Measurements from ENCODE around the gene ZNF8.

The ZNF8 gene

DNA sequence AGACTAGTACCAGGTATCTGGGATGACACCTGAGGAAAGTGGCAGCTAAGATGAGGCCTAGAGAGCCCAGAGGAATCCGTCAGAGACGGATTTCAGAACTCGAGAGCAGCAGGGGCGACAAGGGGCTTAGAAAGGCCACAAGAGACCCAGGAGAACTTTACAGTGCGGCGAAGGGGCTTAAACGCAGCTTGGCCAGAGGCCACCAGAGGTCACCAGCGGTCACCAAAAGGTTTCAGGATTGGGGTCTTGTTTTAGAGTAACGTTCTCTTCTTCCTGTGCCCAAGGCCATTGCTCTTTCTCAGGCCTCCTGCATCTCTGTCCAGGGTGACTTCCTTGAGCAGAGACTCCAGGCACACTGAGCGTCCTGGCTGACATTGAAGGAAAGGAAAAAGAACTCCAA, 50.2 kb downstream of the ZNF8 start:
- TF ChIP-seq, protein P1, sequence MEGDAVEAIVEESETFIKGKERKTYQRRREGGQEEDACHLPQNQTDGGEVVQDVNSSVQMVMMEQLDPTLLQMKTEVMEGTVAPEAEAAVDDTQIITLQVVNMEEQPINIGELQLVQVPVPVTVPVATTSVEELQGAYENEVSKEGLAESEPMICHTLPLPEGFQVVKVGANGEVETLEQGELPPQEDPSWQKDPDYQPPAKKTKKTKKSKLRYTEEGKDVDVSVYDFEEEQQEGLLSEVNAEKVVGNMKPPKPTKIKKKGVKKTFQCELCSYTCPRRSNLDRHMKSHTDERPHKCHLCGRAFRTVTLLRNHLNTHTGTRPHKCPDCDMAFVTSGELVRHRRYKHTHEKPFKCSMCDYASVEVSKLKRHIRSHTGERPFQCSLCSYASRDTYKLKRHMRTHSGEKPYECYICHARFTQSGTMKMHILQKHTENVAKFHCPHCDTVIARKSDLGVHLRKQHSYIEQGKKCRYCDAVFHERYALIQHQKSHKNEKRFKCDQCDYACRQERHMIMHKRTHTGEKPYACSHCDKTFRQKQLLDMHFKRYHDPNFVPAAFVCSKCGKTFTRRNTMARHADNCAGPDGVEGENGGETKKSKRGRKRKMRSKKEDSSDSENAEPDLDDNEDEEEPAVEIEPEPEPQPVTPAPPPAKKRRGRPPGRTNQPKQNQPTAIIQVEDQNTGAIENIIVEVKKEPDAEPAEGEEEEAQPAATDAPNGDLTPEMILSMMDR (IDR thresholded peaks at IDR 0.05; ENCODE audit: low read depth, low read length, missing control alignments) = no peak
- no peak for DNase-seq (ENCODE audit: low read depth)
- no peak overlapping the region for H3K4me3 ChIP-seq (ENCODE audit: low read depth, low read length)
- in situ Hi-C loops (cut with HindIII; ENCODE audit: low sequenced_read_pairs) = no loop called here

DNA sequence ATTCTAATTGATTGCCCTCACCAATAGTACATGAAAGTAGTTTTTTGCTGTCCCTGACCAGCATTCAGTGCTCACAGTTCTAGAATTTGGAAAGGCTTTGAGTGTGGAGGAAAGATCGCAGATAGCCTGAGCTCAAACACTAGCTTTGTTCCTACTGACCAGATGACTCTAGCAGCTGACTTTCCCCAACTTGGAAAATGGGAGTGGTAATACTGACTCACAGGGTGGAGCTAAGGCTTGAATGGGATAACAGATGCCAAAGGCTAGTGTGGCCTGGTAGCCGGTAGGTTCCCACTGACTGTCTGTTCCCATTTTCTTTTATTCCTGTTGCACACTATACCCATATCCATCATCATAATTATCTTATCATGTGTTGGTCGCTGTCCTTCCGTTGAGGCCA, 51.7 kb downstream of the ZNF8 start:
- in situ Hi-C loops (cut with HindIII; ENCODE audit: low sequenced_read_pairs) = no loop called here
- H3K4me3 ChIP-seq (ENCODE audit: low read depth, low read length) = no peak overlapping the region
- no peak for DNase-seq (ENCODE audit: low read depth)
- TF ChIP-seq, protein P1 (IDR thresholded peaks at IDR 0.05; ENCODE audit: low read depth, low read length, missing control alignments) = no peak

DNA sequence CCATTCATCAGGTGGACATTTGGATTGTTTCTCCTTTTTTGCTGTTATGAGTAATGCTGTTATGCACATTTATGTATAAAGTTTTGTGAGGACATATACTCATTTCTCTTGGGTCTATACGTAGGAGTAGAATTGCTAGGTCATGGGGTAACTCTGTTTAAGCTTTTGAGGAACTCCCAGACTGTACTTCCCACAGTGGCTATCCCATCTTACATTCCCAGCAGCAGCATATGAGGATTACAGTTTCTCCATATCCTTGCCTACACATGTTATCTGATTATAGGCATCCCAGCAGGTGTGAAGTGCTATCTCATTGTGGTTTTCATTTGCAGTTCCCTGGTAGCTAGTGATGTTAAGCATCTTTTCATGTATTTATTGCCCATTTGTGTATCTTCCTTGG, 53.9 kb downstream of the ZNF8 start:
- no peak for DNase-seq (ENCODE audit: low read depth)
- in situ Hi-C loops (cut with HindIII; ENCODE audit: low sequenced_read_pairs) = no loop called here
- no peak overlapping the region for H3K4me3 ChIP-seq (ENCODE audit: low read depth, low read length)
- TF ChIP-seq, protein P1 (IDR thresholded peaks at IDR 0.05; ENCODE audit: low read depth, low read length, missing control alignments) = no peak

DNA sequence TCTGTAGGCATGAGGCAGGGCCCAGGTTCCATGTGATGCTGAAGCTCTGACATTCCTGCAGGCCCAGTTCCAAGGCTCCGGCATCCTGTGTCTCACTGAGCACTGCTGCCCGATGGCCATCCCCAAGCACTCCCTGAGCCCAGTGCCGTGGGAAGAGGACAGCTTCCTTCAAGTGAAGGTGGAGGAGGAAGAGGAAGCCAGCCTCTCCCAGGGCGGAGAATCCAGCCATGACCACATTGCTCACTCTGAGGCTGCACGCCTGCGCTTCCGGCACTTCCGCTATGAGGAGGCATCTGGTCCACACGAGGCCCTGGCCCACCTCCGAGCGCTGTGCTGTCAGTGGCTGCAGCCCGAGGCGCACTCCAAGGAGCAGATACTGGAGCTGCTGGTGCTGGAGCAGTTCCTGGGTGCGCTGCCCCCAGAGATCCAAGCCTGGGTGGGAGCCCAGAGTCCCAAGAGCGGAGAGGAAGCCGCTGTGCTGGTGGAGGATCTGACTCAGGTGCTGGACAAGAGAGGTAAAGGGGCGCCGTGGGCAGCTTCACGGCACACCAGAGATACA, 56.0 kb downstream of the ZNF8 start:
- in situ Hi-C loops (cut with HindIII; ENCODE audit: low sequenced_read_pairs) = no loop called here
- TF ChIP-seq, protein P1 (IDR thresholded peaks at IDR 0.05; ENCODE audit: low read depth, low read length, missing control alignments) = no peak
- no peak overlapping the region for H3K4me3 ChIP-seq (ENCODE audit: low read depth, low read length)
- no peak for DNase-seq (ENCODE audit: low read depth)

DNA sequence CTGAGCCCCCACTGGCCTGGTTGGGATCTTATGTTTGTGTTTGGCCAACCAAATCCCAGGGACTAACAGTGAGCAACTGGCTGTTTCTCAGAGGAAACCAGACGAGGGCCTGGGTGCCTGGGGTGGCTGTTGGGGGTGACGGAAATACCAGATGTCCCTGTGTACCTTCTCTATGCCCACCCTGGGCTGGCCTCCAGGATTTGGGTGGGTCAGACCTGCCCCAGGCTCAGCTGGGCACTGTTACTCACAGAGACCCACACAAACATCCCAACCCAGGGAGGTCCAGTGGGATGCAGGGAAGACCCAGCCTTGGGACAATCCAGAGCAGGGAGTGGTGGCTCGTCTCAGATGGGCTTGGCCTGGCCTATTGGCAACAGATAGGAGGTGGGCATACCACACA, 56.9 kb downstream of the ZNF8 start:
- in situ Hi-C loops (cut with HindIII; ENCODE audit: low sequenced_read_pairs) = no loop called here
- no peak for DNase-seq (ENCODE audit: low read depth)
- H3K4me3 ChIP-seq (ENCODE audit: low read depth, low read length) = no peak overlapping the region
- TF ChIP-seq, protein P1 (IDR thresholded peaks at IDR 0.05; ENCODE audit: low read depth, low read length, missing control alignments) = no peak

DNA sequence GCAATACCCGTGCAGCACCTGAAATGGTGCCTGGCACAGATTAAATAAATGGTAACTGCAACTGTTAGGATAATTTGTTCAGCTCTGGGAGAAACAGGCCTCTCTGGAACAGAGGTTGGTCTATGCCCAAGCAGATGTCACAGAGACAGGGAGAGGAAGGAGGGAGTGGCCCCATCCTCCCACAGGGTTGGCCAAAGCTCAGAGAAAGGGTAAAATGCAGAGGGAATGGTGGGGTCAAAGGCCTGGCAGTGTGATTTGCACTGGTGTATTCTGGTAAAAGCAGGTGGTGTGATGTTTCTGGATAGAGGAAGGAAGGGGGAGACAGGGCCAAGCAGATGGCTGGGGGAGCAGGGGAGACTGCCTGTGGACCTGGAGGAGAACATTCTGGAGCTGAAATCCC, 57.5 kb downstream of the ZNF8 start:
- in situ Hi-C loops (cut with HindIII; ENCODE audit: low sequenced_read_pairs) = no loop called here
- TF ChIP-seq, protein P1 (IDR thresholded peaks at IDR 0.05; ENCODE audit: low read depth, low read length, missing control alignments) = no peak
- no peak overlapping the region for H3K4me3 ChIP-seq (ENCODE audit: low read depth, low read length)
- no peak for DNase-seq (ENCODE audit: low read depth)

DNA sequence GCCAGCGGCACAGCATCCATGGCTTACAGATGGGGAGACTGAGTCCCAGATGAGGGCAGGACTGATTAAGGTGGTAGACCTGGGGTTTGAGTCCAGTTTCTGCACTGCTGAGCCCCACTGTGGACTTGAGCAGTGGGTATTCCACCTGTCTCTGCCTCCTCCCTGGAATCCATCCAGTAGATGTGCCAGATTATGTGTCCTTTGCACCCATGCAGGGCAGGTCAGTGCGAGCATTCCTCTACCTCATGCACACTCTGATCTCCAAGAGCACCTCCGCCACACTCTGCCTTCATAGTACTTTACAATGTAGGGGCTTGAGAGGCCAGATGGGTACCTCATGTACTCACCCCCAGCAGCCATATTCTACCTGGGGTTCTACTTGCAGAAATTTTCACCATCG, 58.1 kb downstream of the ZNF8 start:
- no peak for DNase-seq (ENCODE audit: low read depth)
- in situ Hi-C loops (cut with HindIII; ENCODE audit: low sequenced_read_pairs) = no loop called here
- H3K4me3 ChIP-seq (ENCODE audit: low read depth, low read length) = no peak overlapping the region
- TF ChIP-seq, protein P1 (IDR thresholded peaks at IDR 0.05; ENCODE audit: low read depth, low read length, missing control alignments) = no peak

Measured in astrocyte of the cerebellum (primary cell).